Neural cell (in vitro differentiated cells): ENCODE measurements around the gene RAB3C. TPM values are rescaled to one million over a fixed set of nuclear protein-coding genes. Genes with fewer than 3 reads are reported as not detected.

Experiments used
- H2AFZ ChIP-seq: fragments of 200-600, 300-800 bp; sonication (generic), shearing (Covaris generic); 2 replicates; pipeline ENCODE4 v1.6.0; 2014; ENCODE audit warnings: low read depth, mild to moderate bottlenecking, antibody characterized with exemption, low read length, moderate library complexity
- H3F3A ChIP-seq: fragments of 200-600 bp; shearing (Covaris generic); 2 replicates; pipeline ENCODE4 v1.6.1; 2016; ENCODE audit warnings: mild to moderate bottlenecking, moderate library complexity, mixed read lengths, antibody characterized with exemption, low read length; ENCODE audit not compliant: insufficient read depth, poor library complexity, severe bottlenecking
- H3K27ac ChIP-seq: fragments of 200-600, 300-800 bp; sonication (generic), shearing (Covaris generic); 2 replicates; pipeline ENCODE4 v1.5.1; 2014; ENCODE audit warnings: mild to moderate bottlenecking, low read length, moderate library complexity
- H3K27me3 ChIP-seq: fragments of 300-800, 200-600 bp; sonication (generic), shearing (Covaris generic); 2 replicates; pipeline ENCODE4 v1.6.0; 2014; ENCODE audit warnings: mild to moderate bottlenecking, low read depth, low read length, moderate library complexity; ENCODE audit not compliant: insufficient read depth
- H3K36me3 ChIP-seq: fragments of 300-800, 200-600 bp; sonication (generic), shearing (Covaris generic); 2 replicates; pipeline ENCODE4 v1.5.1; 2014; ENCODE audit warnings: mild to moderate bottlenecking, antibody characterized with exemption, low read length, moderate library complexity; ENCODE audit not compliant: insufficient read depth
- H3K4me2 ChIP-seq: fragments of 300-800, 200-600 bp; sonication (generic), shearing (Covaris generic); 2 replicates; pipeline ENCODE4 v1.6.0; 2014; ENCODE audit warnings: mild to moderate bottlenecking, low read length
- H3K4me3 ChIP-seq: fragments of 300-800, 200-600 bp; sonication (generic), shearing (Covaris generic); 2 replicates; pipeline ENCODE4 v1.5.1; 2014; ENCODE audit warnings: mild to moderate bottlenecking, low read length, moderate library complexity
- H3K79me2 ChIP-seq: fragments of 200-600 bp; shearing (Covaris generic); replicated peaks from 2 replicates; pipeline ENCODE4 v1.6.0; 2014; ENCODE audit warnings: mild to moderate bottlenecking, low read length, moderate library complexity; ENCODE audit not compliant: insufficient read depth
- H3K9ac ChIP-seq: fragments of 300-800, 200-600 bp; sonication (generic), shearing (Covaris generic); 2 replicates; pipeline ENCODE4 v1.6.1; 2016; ENCODE audit warnings: mild to moderate bottlenecking, low read length, mixed read lengths
- H3K9me2 ChIP-seq: fragments of 200-600 bp; shearing (Covaris generic); 2 replicates; pipeline ENCODE4 v1.6.1; 2016; ENCODE audit warnings: mild to moderate bottlenecking, low read length, mixed read lengths; ENCODE audit not compliant: insufficient read depth
- H3K9me3 ChIP-seq: fragments of 200-600, 300-800 bp; sonication (generic), shearing (Covaris generic); 2 replicates; pipeline ENCODE4 v1.6.1; 2016; ENCODE audit warnings: mild to moderate bottlenecking, mixed run types, low read length, moderate library complexity, mixed read lengths
- H4K20me1 ChIP-seq: fragments of 200-600 bp; shearing (Covaris generic); 2 replicates; pipeline ENCODE4 v1.6.1; 2016; ENCODE audit warnings: mild to moderate bottlenecking, mixed run types; ENCODE audit not compliant: insufficient read depth
- EP300 ChIP-seq: fragments of 450-650 bp; conservative IDR thresholded peaks from 2 replicates; pipeline ENCODE4 v1.6.1; 2014; ENCODE audit warnings: antibody characterized with exemption, mild to moderate bottlenecking, moderate library complexity; ENCODE audit not compliant: poor library complexity, severe bottlenecking
- EZH2 ChIP-seq: fragments of 200-600, 300-800 bp; shearing (Covaris generic), sonication (generic); IDR thresholded peaks from 2 replicates; pipeline ENCODE4 v1.6.1; 2014; ENCODE audit warnings: antibody characterized with exemption, low read length, borderline replicate concordance, mild to moderate bottlenecking; ENCODE audit not compliant: insufficient read depth, poor library complexity, severe bottlenecking
- MXI1 ChIP-seq: fragments of 450-650 bp; conservative IDR thresholded peaks from 2 replicates; pipeline ENCODE4 v1.6.1; 2014; ENCODE audit warnings: antibody characterized with exemption, mild to moderate bottlenecking; ENCODE audit not compliant: poor library complexity, severe bottlenecking
- POLR2AphosphoS5 ChIP-seq: IDR thresholded peaks from 2 replicates; pipeline ENCODE4 v1.6.1; 2012
- RAD21 ChIP-seq: fragments of 450-650 bp; conservative IDR thresholded peaks from 2 replicates; pipeline ENCODE4 v1.6.1; 2014; ENCODE audit warnings: antibody characterized with exemption, mild to moderate bottlenecking, moderate library complexity
- SMC3 ChIP-seq: fragments of 450-650 bp; conservative IDR thresholded peaks from 2 replicates; pipeline ENCODE4 v1.6.1; 2014; ENCODE audit warnings: antibody characterized with exemption, mild to moderate bottlenecking, moderate library complexity; ENCODE audit not compliant: poor library complexity
- TAF1 ChIP-seq: IDR thresholded peaks from 2 replicates; pipeline ENCODE4 v1.6.1; 2012; ENCODE audit warnings: low read depth
- polyA plus RNA-seq: library from polyadenylated mRNA; depleted of rRNA; stranded (reverse); fragments of >200 nt; gene quantifications from 2 replicates; pipeline ENCODE4 v1.2.3, GENCODE V29; 2014
- TF ChIP-seq, protein P1 (sequence below): IDR thresholded peaks from 2 replicates; pipeline ENCODE4 v1.6.1; 2012; ENCODE audit warnings: borderline replicate concordance
- TF ChIP-seq, protein P2 (sequence below): fragments of 450-650 bp; IDR thresholded peaks from 2 replicates; pipeline ENCODE4 v1.5.1; 2014; ENCODE audit warnings: antibody characterized with exemption, mild to moderate bottlenecking, moderate library complexity; ENCODE audit not compliant: poor library complexity, severe bottlenecking

The RAB3C gene
- polyA plus RNA-seq, 1 donor from 2014 or later: 94.3 TPM

DNA sequence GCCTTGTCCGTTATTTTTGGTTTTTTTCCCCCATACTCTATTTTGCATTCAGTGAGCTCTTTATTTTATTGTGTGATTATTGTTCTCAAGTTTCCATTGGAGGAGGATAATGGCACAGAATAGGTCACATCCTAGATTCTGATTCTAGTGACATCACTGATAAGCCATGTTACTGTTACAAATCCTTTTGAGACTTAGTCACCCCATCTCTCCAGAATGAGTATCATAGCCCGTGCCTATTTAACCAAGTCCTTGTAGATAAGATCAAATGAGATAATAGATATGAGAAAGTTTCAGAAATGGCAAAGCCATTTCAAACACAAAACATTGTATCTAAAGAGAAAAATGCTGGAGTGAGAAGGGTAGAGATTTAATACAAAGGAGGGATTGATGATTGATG lies 242.6 kb downstream of the RAB3C start:
- H4K20me1 ChIP-seq: no peaks in the 10 kb centered on the region
- no peak overlapping the region for H3K4me3 ChIP-seq
- no peaks in the 10 kb centered on the region for H3K36me3 ChIP-seq
- H2AFZ ChIP-seq: no peak overlapping the region
- H3K79me2 ChIP-seq: no peaks in the 10 kb centered on the region
- H3K4me2 ChIP-seq: no peak overlapping the region
- H3K9me2 ChIP-seq: no peaks in the 10 kb centered on the region
- TF ChIP-seq, protein P1, sequence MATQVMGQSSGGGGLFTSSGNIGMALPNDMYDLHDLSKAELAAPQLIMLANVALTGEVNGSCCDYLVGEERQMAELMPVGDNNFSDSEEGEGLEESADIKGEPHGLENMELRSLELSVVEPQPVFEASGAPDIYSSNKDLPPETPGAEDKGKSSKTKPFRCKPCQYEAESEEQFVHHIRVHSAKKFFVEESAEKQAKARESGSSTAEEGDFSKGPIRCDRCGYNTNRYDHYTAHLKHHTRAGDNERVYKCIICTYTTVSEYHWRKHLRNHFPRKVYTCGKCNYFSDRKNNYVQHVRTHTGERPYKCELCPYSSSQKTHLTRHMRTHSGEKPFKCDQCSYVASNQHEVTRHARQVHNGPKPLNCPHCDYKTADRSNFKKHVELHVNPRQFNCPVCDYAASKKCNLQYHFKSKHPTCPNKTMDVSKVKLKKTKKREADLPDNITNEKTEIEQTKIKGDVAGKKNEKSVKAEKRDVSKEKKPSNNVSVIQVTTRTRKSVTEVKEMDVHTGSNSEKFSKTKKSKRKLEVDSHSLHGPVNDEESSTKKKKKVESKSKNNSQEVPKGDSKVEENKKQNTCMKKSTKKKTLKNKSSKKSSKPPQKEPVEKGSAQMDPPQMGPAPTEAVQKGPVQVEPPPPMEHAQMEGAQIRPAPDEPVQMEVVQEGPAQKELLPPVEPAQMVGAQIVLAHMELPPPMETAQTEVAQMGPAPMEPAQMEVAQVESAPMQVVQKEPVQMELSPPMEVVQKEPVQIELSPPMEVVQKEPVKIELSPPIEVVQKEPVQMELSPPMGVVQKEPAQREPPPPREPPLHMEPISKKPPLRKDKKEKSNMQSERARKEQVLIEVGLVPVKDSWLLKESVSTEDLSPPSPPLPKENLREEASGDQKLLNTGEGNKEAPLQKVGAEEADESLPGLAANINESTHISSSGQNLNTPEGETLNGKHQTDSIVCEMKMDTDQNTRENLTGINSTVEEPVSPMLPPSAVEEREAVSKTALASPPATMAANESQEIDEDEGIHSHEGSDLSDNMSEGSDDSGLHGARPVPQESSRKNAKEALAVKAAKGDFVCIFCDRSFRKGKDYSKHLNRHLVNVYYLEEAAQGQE: no peak
- no peak for TF ChIP-seq MXI1
- no peak for TF ChIP-seq SMC3
- TF ChIP-seq POLR2AphosphoS5: no peak
- no peak for TF ChIP-seq RAD21
- TF ChIP-seq EZH2: no peak
- no peak for TF ChIP-seq TAF1
- no peak for TF ChIP-seq EP300
- TF ChIP-seq, protein P2, sequence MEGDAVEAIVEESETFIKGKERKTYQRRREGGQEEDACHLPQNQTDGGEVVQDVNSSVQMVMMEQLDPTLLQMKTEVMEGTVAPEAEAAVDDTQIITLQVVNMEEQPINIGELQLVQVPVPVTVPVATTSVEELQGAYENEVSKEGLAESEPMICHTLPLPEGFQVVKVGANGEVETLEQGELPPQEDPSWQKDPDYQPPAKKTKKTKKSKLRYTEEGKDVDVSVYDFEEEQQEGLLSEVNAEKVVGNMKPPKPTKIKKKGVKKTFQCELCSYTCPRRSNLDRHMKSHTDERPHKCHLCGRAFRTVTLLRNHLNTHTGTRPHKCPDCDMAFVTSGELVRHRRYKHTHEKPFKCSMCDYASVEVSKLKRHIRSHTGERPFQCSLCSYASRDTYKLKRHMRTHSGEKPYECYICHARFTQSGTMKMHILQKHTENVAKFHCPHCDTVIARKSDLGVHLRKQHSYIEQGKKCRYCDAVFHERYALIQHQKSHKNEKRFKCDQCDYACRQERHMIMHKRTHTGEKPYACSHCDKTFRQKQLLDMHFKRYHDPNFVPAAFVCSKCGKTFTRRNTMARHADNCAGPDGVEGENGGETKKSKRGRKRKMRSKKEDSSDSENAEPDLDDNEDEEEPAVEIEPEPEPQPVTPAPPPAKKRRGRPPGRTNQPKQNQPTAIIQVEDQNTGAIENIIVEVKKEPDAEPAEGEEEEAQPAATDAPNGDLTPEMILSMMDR: no peak
- no peaks in the 10 kb centered on the region for H3F3A ChIP-seq
- no peaks in the 10 kb centered on the region for H3K9me3 ChIP-seq
- no peak overlapping the region for H3K9ac ChIP-seq
- H3K27me3 ChIP-seq: no peaks in the 10 kb centered on the region
- H3K27ac ChIP-seq: no peak overlapping the region

DNA sequence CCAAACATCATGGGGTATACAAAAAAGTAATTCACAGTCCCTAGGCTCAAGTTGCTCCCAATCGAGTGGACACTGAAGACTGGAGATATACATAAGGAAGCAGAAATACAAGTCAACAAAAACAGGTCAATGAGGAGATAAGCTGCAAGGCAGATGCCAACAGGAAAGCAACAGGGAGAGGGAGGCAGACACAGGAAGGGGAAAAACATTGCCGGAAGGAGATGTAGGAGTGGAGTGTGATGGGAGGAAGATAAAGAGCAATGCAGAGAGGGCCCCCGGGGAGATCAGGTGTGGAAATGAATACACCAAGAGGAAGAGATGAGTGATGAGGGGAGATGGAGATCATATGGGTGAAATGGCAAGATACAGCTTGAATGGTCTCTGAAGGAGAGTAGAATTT lies 243.0 kb downstream of the RAB3C start:
- Histone ChIP-seq H3F3A (no peaks in the 10 kb centered on the region), H3K4me3 (no peak overlapping the region), H3K9me2 (no peaks in the 10 kb centered on the region), H3K36me3 (no peaks in the 10 kb centered on the region), H2AFZ (no peak overlapping the region), H3K9me3 (no peaks in the 10 kb centered on the region), H3K4me2 (no peak overlapping the region), H3K27me3 (no peaks in the 10 kb centered on the region), H3K79me2 (no peaks in the 10 kb centered on the region), H3K9ac (no peak overlapping the region), H4K20me1 (no peaks in the 10 kb centered on the region), H3K27ac (no peak overlapping the region)
- TF ChIP-seq SMC3 (no peak), RAD21 (no peak), EP300 (no peak), EZH2 (no peak), TAF1 (no peak), POLR2AphosphoS5 (no peak)

DNA sequence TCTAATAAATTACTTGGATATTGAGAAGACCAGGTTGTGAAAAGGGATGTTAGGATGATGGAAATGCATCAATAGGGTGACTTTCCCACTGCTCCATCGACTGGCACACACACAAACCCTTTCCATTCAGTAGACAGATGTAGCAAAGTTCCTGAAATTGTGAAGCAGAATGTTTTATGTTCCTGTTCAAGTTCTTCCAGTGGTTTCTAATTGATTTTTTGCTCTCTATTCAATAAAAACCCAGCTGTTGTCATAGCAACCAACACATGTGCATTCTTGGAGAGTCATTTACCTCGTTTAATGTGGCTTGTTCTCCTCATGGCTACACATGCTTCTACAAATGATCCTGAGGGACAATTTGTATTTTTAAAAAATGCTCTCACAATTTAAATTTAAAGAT lies 244.6 kb downstream of the RAB3C start:
- Histone ChIP-seq H3K36me3 (no peaks in the 10 kb centered on the region), H3K27me3 (no peaks in the 10 kb centered on the region), H3K9me3 (no peaks in the 10 kb centered on the region), H2AFZ (no peak overlapping the region), H4K20me1 (no peaks in the 10 kb centered on the region), H3K9me2 (no peaks in the 10 kb centered on the region), H3K4me2 (peak overlapping the region; percentile 12), H3F3A (no peaks in the 10 kb centered on the region), H3K9ac (no peak overlapping the region), H3K4me3 (no peak overlapping the region), H3K79me2 (no peaks in the 10 kb centered on the region), H3K27ac (no peak overlapping the region)
- peak; percentile 40 for TF ChIP-seq MXI1
- TF ChIP-seq SMC3: no peak
